GM21515 (cell line): ENCODE measurements around the gene TAC1.
"Not testable (repeated sequence)": the region's sequence is repeated elsewhere in the genome, so short reads cannot be mapped to it uniquely, and the experiment has no call there.

Experiments
- ATAC-seq: cut with Tn5 transposase; IDR thresholded peaks from one replicate; pipeline ENCODE4 v1.9.1; 2021; ENCODE audit not compliant: unreplicated experiment

TAC1 gene, protein sequence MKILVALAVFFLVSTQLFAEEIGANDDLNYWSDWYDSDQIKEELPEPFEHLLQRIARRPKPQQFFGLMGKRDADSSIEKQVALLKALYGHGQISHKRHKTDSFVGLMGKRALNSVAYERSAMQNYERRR

DNA sequence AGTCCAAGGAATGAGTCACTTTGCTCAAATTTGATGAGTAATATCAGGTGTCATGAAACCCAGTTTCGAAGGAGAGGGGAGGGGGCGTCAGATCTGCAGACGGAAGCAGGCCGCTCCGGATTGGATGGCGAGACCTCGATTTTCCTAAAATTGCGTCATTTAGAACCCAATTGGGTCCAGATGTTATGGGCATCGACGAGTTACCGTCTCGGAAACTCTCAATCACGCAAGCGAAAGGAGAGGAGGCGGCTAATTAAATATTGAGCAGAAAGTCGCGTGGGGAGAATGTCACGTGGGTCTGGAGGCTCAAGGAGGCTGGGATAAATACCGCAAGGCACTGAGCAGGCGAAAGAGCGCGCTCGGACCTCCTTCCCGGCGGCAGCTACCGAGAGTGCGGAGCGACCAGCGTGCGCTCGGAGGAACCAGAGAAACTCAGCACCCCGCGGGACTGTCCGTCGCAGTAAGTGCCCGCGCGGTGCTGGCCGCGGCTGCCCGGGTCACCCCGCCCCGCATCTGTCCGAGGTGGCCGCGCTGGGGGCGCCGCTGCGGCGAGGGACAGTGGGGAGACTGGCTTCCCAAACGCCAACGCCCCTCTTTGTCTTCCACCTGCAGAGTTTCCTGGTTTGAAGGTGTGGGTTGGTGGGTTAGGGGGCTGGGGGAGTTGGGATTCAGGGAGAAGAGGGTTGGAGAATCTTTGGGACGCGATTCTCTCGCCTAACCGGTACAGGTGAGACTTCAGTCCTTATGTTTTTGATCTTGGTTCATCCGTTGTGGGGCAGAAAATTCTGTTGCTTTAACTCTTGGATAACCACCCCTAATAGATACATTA, at the start of gene TAC1:
Gene TAC1 (plus strand): TSS at position 351 of the 829 bp plus-strand sequence. CDS start 527 bp downstream, outside the sequence.
- ATAC-seq: no peak

DNA sequence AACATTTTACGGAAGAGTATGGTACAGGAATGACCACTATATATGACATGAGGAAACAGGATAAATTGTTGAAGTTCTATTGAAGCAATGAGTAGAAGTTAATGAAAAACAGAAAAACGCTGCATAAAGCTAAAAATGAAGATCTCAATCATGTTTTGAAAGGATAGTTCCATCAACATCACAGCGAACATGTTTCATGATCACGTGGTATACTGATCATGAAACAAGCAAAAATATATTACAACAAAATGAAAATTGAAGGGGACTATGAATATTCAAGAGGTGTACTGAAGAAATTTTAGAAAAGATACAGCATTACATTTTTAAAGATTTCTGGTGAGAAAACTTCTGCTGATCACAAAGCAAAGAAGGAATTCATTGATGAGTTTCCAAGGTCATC, 45.9 kb upstream of the TAC1 start:
- ATAC-seq: no peak

DNA sequence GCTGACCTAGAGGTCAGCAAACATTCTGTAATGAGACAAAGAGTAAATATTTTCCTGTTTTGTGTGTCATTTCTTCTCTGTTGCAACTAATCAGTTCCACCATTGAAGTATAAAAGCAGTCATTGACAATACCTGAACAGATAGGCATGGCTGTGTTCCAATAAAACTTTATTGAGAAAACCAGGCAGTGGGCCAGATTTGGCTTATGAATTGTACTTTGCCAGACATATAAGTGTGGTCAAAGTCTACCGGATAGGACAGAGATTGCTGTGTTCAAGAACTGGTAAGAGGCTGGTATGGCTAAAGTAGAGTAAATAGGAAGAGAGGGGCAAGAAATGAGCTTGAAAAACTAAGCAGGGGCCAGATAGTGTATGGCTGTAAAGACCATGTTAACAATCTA, 38.3 kb upstream of the TAC1 start:
- no peak for ATAC-seq

DNA sequence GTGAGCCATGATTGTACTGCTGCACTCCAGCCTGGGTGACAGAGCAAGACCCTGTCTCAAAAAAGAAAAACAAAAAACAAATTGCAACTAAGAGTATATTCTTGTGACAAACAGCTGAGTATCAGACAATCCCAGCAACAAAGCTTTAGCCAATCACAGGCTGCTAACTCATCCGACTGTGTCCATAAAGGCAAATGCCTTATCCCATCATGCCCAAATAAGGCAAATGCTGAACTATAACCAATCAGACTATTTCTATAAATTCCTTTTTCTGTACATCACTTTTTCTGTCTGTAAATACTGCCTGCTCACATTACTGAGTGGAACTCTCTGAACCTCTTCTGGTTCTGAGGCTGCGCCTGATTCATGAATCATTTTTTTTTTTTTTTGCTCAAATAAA, 37.5 kb upstream of the TAC1 start:
- ATAC-seq: no peak

DNA sequence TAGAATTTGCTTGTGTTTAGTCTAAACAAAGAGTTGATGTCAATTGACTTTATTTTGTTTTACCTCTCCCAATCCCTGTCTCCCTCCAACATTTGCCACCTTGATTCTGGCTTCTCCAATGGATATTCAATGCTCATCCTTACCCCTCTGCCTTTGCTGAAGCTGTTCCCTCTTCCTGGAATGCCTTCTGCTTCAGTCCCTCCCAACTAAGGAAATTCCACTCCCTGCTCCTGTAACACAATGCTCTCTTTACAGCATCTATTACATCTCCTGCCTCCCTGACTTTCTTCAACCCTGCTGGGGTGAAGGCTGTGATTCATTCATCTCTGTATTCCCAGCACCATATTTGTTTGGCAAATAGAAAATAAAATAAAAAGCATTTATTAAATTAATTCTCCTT, 34.5 kb upstream of the TAC1 start:
- ATAC-seq: no peak

DNA sequence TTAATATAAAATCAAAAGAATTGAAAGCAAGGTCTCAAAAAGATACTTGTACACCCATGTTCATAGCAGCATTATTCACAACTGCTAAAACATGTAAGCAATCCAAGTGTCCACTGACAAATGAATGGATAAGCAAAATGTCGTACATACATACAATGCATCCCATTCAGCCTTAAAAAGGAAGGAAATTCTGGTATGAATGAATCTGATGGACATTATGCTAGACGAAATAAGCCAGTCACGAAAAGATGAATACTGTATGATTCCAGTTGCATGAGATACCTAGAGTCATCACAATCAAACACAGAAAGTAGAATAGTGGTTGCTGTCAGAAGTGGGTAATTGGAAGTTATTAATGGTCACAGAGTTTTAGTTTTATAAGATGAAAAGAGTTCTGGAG, 9.5 kb upstream of the TAC1 start:
- ATAC-seq: no peak

DNA sequence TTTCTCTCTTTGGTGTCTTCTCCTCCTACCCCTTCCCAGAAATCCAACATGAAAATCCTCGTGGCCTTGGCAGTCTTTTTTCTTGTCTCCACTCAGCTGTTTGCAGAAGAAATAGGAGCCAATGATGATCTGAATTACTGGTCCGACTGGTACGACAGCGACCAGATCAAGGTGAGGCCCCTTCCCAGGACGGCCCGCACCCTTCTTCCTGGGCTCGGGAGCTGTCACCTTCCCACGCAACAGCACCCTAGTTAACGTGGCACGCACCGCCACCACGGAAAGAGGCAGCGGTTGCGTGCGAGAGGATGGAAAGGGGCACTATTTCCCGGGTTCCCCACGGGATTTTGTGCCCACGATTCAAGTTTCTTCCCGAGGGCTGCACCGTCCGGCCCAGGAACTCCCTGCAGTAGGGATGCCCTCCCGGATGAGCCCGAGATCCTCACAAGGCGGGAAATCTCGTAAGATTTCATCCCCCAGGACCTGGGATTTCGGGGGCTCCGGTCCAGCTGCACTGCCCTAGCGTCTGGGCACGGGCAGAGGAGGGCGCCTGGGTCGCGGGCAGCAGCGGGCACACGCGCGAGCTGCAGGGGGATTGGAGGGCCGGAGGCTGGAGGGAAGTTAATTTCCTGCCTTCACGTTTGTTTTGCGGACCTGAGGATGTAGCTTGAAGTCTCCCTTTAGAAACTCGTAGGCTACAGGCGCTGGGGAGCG, 834 bp downstream of the TAC1 start:
- ATAC-seq: no peak

DNA sequence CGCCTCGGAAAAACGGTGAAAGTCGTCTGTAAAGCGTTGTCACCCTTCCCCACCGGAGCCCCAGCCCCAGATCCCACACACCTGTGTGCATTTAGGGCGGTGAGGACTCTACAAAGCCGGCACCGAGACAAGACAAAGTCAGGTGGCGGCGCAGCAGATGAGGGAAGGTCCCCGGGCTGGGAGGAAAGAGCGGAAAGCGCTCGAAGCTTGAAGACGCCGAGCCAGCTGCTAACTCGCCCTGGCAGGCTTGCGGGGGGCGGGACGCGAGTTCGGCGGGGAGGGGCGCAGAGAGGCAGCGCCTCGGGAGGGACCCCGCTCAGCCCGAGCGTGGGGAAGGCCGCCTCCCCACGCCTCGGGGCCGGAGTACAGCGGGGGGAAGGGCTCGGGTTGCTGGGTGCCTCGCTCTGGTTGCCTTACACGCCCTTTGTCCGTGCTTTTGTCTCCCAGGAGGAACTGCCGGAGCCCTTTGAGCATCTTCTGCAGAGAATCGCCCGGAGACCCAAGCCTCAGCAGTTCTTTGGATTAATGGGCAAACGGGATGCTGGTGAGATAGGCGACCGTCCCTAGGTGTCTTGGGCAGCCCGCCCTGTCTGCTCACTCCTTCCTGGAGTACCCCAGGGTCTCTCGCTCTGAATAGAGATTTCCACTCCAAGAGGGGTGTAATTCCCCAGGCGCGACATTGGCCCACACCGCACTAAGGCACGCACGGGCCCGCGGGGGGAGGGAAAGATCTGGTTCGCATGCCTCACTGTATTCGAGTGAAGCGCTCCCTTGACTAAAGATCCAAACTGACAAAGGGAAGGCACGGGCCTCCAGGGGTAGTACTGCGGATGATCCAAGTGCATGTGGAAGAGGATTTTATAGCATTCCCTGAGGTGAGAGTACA, 1.6 kb downstream of the TAC1 start:
- ATAC-seq: no peak

DNA sequence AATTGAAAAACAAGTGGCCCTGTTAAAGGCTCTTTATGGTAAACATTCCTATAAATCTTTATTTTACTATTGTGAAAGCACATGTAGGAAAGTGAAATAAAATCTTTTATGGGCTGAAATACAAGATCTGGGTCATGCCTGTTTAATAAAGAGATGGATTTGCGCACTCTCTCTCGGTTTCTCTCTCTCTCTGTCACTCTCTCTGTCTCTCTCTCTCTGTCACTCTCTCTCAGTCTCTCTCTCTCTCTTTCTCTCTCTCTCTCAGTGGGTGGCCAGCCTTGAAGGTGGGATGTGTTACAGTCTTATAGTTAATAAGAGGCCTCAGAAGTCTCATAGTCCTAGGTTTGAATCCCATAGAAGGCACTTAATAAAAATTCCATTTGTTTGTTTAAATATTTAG, 2.4 kb downstream of the TAC1 start:
- ATAC-seq: no peak

DNA sequence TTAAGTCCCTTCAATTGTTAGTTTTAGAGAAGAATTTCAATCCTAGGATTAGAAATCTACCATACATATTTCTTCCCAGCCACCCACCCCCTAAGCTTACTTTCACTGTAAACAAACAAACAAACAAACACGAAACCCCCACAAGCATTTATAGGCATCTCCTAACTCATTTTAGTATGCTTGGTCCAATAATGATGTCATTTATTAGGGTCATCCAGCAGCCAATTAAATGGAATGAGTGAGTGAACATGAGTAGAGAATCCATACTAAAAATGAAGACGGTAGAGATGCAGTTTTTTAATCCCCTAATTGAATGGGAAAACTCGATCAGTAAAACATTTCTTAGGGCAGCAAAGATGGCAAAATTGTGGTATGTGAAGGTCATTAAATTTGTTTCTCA, 3.2 kb downstream of the TAC1 start:
- ATAC-seq: no peak

DNA sequence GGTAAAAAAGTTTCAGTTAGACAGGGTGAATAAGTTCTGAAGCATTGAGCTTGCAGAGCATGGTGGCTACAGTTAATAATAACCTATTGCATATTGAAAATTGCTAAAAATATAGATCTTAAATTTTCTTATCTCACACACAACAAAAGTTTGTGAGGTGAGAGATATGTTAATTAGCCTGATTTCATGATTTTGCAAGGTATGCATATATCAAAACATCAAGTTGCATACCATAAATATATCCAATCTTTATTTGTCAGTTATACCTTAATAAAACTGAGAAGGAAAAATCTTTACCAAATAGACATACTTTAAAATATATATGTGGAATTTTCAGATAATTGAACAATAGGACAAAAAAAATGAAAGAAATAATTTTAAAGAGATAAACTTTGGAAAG, 16.6 kb downstream of the TAC1 start:
- ATAC-seq: no peak

DNA sequence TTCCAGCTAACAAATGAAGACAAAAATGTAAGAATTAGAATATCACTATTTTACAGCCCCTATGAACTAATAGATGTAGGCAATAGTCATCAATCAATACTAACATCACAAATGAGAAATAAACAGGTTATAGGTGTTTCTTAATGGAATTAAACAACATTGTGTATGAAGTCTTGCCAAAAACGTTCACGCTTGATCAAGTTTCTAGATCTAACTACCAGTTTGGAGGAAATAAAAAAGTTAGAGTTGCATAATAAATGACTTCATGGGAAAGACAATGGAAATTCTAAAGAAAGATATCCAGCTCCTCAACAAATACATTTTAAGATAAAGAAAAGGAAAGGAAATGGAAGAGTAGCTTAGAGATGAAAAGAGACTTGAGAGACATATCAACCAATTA, 19.7 kb downstream of the TAC1 start:
- ATAC-seq: no peak

DNA sequence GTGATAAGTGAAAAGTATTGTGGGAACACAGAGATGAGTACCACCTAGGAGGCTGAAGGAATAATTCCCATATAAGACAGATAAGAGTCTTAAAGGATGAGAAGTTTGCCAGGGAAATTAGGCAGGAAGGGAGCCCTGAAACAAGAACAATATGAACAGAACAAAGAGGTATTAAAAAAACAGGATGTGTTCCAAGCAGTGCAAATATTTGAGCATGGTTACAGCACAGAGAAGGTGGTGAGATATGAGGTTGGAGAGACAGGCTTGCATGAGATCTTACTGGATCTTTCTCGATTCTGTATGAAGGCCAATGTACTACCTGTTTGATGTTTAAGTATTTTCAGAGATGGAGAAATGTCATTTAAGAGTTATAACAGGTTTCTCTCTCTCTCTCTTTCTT, 20.3 kb downstream of the TAC1 start:
- ATAC-seq: no peak

DNA sequence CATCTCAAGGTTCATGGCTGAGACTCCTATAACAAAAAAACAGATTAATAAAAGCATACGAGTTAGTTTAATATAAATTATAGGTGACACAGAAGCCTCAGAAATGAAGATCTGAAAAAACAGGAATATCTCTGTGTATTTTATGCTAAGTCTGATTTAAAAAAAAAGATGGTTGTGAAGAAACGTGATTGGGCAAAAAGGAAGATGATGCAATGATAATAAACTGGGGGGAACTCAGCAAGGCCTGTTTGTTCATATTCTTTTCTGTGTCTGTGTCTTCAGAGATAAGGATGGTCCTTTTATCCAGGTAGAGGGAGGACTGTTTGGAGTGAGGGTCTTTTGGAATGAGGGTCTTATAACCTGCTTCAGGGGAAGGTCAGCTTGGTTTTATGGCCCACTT, 25.9 kb downstream of the TAC1 start:
- ATAC-seq: no peak

DNA sequence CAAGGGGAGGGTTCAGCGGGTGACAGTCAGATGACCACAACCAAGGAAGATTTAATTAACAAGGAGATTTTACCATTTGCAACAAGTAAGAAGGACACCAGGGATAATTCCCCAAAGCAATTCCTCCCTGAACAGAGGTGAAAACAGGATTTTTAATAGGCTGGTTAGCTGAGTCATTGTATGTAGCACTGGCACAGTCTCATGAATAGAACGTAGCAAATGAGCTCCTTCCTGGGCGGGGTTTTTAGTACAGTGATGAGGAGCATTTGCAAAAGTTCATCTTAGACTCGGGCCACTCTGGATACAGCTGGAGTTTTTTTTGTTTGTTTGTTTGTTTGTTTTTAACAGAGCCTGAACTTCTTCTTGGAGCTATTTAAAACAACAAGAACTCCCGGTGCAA, 39.0 kb downstream of the TAC1 start:
- ATAC-seq: no peak

DNA sequence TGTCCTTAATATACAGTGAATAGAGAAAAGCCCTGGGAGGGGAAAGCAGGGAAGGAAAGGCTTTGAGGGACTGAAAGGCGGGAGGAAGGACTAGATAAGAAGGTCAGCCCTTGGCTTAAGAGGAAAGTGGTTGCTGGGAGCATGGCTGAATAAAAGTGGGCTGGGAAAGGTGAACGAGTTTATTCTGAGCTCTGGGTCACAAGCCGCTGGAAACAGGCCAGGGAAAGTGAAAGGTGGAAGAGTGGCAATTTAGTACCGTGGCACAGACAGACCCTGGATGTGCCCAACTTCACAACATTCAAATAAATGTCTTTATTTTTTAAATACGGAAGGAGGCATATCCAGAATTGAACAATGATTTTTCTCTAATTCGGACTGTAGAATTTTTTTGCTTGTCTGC, 39.7 kb downstream of the TAC1 start:
- no peak for ATAC-seq

DNA sequence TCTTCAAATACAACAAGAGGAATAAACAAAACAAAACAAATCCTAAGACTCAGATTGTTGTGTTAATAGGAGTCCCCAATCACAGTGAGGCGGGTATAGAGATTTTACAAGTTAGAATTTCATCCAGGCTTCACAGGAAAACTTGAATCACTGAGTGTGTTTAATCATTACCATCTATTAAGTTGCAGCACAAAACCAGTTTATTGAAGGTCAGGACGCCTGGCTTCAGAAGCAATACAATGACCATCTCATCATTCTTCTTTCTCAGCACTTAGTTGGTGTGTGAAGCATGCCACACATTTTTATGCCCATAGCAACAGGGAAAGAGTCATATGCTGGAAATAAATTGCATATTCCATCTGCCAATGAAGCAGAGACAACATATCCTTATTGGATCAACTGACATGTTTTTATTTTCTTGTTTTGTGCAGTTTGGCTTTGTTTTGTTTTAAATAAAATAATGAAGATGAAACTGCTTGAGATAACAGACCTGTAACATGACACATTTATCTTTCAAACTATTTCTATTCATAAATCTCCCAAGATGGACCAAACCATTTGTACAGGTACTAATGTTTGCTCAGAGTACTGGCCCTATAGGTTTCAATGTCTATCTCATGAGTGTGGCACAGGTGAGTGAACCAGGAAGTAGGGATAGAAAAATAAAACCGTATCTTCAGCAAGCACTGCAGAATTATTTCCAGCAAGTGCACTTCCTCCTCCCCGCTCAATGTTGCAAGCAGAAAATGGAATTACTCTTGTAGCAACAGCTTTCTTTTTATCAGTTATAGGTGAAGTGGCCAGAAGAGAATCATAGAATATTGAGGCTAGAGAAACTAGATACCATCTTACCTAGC, 40.4 kb downstream of the TAC1 start:
- no peak for ATAC-seq

DNA sequence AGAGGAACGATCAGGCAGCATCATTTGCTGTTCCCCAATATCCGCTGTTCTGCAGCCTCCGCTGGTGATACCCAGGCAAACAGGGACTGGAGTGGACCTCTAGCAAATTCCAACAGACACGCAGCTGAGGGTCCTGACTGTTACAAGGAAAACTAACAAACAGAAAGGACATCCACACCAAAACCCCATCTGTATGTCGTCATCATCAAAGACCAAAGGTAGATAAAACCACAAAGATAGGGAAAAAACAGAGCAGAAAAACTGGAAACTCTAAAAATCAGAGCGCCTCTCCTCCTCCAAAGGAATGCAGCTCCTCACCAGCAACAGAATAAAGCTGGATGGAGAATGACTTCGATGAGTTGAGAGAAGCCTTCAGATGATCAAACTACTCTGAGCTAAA, 54.5 kb downstream of the TAC1 start:
- not testable (repeated sequence) for ATAC-seq
